HG02852 (cell line): ENCODE measurements around the gene ASIP.
"Not testable (repeated sequence)": the region's sequence is repeated elsewhere in the genome, so short reads cannot be mapped to it uniquely, and the experiment has no call there.

Source experiments
- ATAC-seq: cut with Tn5 transposase; IDR thresholded peaks from one replicate; pipeline ENCODE4 v1.9.1; 2021; ENCODE audit warnings: mild to moderate bottlenecking, moderate library complexity; ENCODE audit not compliant: unreplicated experiment

ASIP gene, protein sequence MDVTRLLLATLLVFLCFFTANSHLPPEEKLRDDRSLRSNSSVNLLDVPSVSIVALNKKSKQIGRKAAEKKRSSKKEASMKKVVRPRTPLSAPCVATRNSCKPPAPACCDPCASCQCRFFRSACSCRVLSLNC

DNA sequence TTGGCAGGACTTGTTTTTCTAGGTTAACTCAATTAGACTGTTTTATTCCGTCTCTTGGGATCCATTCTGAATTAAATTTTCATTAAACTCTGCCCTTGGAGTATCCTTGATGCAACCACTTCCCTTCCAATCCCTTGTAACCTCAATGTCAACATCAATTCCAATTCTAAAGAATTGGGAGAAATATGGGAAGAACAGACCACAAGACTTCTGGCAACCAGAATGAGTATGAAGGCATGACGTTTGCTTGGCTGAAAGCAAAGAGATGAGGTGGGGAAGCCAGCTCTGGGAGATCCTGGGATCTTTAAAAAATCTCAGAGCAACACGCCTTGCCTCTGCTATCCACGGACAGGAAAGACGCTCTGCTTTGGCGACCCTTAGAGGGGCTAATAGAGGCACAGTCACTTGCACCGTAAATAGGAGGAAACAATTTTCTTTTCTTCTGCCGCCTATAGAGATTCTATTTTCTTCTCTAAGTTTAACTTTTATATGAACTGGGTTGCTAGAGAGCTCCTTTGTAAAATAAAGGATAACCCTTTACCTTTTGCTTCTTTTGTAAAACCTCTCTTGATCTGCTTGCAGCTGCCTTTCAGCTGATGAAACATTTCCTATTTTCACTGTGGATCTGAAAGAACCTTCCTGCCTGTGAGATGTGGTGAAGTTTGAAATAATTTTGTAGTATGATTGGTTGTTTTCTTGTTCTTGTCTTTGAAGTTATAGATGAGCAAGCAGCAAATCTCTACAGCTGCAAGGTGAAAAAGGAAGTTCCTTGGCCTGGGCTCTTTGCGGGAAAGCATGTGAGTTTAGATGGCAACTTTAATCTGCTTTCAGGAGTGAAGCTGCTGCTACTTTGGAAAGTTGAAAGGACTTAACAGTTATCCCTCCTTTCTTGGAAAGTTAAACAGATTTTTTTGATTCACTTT, at the start of gene ASIP:
Gene ASIP (plus strand): TSS at position 731 of the 923 bp plus-strand sequence. CDS start 18,952 bp downstream, outside the sequence.
- no peak for ATAC-seq

DNA sequence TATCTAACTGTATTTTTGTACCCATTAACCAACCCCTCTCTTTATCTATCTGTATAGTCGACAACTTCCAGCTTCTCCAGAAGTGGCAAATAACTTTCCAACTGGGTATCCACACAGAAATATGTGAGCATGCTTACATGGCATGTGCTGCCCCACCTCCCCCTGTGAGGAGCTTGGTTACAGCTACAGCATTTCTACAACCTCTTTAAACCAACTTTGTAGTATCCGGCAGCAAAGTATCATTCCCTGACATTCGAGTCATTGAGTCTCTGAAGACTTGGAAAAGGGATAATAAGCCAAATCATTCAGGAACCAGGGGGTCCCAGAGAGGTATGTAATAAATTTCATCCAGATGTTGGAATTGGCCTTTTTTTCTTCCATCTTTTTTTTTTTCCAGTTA, 48.2 kb upstream of the ASIP start:
- no peak for ATAC-seq

DNA sequence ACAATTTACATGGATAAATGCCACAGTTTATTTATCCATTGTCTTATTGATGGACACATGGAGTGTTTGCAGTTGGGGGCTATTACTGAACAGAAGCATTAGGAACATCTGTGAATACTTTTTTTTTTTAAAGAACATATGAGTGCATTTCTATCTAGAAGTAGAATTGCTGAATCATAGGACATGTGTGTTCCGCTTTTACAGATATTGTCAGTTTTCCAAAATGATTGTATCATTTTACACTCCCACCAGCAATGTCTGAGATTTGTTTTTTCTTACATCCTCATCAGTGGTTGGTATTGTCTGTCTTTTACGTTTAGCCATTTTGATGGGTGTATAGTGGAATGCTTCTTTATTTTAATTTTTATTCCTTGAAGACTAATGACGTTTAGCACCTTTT, 42.0 kb upstream of the ASIP start:
- ATAC-seq, result no peak

DNA sequence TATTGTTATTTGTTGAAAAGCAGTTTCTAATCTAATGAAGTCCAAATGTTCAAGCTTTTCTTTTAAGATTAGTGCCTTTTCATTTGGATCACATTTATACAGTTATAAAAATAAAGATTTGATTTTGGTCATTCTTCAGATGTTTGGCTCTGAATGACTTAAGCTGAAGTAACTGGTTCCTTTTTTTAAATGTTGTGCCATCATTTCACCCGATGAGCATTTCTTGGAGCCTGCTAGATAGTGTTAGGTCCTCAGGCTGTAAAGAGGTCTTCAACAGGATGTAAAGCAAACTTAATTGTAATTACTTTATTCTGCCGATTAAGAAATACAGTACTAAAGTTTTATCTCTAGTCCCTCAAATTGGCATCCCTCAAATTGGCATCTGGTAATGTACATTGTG, 41.2 kb upstream of the ASIP start:
- ATAC-seq, result no peak

DNA sequence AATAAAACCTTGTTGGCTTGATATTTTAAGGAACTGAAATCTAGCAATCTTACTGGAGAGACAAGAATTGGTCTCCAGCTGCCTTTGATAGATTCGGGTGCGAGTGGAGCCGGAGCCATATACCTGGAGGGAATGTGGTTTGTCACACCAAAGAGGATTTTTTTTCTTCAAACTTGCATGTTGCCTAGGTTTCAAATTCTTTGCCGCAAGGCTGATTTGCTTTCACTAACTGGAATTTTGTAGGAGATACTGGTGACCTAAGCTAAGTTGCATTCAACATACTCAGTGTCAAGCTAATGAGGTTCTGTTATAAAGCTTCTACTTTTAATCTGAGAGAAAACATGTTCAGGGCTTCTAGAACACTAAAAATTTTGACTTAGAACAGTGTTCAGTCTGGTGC, 39.7 kb upstream of the ASIP start:
- no peak for ATAC-seq

DNA sequence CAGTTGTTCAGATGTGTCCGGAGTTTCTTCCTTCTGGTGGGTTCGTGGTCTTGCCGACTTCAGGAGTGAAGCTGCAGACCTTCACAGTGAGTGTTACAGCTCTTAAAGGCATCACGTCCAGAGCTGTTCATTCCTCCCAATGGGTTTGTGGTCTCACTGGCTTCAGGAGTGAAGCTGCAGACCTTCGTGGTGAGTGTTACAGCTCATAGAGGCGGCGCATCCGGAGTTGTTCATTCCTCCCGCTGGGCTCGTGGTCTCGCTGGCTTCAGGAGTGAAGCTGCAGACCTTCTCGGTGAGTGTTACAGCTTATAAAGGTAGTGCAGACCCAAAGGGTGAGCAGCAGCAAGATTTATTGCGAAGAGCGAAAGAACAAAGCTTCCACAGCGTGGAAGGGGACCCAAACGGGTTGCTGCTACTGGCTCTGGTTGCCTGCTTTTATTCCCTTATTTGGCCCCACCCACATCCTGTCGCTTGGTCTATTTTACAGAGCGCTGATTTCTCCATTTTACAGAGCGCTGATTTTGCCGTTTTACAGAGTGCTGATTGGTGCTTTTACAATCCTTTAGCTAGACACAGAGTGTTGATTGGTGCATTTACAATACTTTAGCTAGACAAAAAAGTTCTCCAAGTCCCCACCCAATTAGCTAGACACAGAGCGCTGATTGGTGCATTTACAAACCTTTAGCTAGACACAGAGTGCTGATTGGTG, 35.9 kb upstream of the ASIP start:
- ATAC-seq, result not testable (repeated sequence)

DNA sequence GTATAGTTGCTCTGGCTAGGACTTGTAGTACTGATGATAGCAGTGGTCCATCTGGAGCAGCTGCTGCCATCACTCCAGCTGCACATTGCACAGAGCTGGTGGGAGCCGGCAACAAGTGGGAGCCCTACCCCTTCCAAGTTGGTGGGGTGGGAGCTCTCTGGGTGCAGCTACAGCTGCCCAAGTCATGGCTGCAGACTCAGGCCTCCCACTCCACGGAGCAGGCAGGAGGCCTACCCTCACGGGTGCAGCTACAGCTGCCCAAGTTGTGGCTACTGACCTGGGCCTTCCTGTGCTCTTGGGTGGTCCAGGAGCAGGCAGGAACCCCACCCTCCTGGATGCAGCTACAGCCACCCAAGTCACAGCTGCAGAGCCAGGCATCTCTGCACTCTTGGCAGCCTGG, 32.1 kb upstream of the ASIP start:
- ATAC-seq, result no peak

DNA sequence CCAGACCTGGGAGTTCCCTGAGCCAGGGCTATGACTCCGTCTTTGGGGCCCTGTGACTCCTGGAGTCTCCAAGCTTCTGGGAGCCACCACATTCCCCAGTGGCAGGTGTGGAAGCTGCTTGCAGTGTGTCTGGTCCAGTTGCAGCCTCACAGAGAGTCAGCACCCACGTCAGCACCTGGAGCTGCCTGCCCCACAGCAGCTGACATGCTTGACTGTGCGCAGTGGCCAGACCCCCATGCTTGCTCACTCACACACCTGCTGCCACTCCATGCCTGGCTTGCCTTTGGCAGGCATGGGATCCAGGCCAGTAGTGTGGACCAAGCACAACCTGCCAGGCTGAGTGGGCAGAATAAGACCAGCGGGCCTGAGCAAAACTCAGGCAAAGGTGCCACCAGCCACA, 31.0 kb upstream of the ASIP start:
- no peak for ATAC-seq

DNA sequence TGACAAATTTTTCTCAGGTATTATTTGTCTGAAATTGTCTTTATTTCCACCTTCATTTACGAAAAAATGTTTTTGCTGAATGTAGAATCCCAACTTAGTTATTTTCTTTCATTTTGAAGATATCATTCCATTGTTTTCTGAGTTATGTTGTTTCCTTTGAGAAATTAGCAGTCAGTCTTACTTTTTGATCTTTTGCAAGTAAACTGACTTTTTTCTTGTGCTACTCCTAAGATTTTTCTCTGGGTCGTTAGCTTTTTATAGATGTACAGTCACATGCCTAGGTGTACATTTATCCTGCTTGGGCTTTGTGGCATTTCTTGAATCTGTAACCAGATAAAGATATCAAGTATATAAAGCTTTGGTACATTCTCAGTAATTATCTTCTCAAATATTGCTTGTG, 29.6 kb upstream of the ASIP start:
- no peak for ATAC-seq

DNA sequence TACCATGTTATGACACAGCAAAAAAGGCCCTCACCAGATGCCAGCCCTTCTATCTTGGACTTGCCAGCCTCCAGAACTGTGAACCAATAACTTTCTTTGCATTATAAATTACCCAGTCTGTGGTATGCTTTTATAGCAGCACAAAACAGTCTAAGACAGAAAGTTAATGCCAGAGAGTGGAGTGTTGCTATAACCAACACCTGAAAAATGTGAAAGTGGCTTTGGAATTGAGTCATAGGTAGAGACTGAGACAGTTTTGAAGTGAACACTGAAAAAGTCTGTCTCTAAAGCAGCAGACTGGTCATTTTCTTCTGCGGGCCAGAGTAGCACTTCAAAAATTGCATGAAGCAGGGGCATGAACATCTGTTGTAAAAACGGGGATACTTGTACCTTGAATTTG, 28.0 kb upstream of the ASIP start:
- no peak for ATAC-seq

DNA sequence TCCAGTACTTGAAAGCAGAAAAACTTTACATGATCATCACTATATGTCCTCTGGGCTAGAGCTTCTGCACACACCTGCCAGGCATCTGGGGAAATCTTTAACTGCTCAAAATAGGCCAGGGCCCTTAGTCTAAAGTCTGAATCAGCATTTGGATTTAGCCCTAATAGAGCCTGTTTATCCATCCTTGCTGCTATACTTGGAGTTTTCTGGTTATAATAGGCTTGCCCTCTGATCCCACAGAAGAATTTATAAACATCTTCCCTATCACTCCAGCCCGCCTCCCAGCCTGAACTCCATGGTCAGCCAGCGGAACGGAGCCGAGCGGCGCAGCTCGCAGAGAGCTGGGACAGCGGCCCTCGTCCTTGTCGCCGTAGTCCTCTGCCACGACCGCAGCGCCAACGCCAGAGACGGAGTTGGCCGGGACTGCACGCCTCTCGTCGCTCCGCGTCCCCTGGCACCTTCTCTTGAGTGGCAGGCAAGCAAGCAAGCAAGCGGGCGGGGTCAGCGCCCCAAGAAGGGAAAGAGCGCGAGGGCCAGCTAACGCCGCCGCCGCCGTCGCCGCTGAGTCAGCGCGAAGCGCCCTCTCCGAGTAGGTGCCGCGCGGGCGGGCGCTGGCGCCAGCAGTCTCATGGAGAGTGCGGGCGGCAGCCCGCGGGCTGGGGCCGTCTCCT, 25.4 kb upstream of the ASIP start:
- no peak for ATAC-seq

DNA sequence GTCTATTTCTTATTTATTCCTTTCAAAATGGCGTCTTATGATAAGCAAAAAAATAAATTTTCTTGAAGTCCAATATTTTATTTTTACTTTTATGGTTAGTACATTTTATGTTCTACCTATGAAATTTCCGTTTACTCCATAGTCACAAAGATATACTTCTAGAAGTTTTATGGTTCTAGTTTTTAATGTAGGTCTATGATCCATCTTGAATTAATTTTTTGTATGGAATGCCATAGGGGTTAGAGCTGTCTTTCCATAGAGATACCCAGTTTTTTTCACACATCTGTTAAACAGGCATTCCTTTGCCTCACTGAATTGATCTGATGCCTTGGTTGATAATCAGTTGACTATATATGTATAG, 24.9 kb upstream of the ASIP start:
- ATAC-seq, result no peak

DNA sequence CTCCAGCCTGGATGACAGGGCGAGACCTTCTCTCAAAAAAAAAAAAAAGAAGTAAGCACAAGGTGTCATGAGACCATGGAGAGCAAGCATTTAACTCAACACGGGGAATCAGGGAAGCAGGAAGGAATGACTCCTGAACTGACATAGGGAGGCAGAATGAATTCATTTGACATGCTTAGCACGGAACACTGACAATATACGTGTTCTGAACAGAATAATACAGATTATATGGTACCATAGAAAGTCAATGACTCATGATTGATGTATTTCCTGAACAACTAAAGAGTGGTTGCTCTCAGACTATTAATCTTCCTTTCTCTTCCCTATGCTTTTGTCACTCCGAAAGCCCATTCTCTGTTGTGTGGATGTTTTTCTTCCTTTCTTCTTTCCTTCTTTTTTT, 20.7 kb upstream of the ASIP start:
- no peak for ATAC-seq

DNA sequence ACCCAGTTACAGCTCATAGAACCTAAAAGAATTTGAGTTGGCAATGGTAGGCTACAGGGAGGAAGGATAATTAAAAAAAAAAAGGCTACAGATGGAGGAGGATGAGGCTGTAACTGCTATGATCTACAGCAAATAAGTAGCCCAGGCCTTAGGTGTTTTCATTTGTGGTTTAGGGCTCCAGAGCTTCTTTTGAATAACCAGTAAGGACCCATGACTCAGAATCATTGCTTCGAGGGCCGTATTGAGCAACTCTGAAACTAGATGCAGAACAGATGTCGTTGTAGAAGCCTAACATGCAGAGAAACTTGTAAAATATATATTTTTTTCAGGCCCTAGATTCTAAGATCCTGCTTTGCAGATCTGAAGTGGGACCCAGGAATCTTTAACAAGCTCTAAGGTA, 19.0 kb upstream of the ASIP start:
- no peak for ATAC-seq

DNA sequence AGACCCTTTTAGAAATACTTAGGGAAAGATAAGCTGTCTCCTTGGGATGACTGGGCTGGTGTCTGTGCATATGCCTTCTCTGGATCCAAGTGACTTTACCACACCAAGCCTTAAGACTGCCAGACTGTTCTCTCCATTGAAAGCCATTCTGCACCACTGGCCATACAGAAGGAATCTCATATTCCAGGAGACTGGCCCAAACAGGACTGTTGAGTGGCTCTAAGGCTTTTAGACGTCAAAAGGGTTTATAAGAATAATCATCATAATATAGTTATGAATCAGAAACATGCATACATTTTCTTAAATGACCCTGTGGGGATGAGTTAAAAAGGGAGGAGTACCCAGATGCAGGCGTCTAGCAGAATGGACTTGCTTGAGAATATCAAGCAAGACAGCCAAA, 17.0 kb upstream of the ASIP start:
- not testable (repeated sequence) for ATAC-seq

DNA sequence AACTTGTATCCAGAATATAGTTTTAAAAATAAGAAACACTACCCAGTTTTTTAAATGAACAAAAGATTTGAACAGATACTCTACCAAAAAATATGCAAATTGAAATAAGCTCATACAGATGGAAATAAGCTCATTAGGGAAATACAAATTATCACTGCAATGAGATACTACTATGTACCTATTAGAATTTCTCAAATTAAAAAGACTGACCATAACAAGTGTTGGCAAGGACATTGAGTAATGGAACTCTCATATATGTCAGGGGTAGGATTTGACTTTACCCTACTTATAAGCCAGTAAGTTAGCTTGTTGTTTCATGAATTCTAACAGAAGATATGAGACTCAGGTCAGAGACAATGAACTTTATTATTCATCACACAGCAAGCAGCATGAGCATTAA, 9.6 kb upstream of the ASIP start:
- no peak for ATAC-seq

DNA sequence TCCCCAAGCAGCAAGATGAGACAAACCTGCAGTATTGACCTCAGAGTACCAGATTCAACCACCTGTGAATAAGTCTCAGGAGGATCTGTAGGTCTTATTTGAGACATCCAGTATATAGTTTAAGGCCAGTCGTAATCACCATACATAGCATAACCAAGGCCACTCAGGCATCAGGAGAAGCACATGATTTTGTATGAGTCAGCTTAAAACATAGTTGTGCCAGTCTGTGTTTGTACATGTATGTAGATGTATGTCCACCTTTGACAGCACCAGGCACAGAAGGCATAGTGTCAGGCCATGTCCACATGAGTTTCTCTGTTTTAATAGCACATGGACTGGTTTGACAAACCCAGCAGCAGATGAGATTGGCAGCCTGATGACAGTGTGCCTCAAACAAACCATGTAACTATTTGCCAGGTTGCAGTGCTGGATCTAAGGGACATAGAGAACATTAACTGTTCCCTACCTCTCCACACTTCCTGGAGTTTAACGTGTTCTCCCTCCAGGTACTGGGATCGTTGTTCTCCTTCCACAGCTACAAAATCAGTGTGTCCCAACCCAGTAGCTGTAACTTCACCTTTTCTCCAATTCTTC, 8.6 kb upstream of the ASIP start:
- no peak for ATAC-seq

DNA sequence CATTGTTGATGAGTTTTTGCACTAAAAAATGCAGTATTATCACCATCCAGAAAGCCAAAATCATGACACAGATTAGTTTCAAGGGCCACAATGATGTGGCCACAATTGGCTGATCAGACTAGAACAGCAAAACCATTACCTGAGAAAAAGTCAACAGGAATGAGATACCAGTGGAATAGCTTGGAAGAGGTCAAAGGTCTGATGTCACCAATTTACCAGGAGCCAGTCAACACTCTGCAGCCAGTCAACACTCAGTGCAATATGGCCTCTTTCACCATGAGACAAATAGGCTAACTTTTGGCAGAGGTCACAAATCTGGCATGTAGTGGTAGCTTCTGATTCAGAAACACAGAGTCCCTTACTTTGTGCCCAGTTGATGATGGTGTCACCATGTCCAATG, 7.5 kb upstream of the ASIP start:
- no peak for ATAC-seq

DNA sequence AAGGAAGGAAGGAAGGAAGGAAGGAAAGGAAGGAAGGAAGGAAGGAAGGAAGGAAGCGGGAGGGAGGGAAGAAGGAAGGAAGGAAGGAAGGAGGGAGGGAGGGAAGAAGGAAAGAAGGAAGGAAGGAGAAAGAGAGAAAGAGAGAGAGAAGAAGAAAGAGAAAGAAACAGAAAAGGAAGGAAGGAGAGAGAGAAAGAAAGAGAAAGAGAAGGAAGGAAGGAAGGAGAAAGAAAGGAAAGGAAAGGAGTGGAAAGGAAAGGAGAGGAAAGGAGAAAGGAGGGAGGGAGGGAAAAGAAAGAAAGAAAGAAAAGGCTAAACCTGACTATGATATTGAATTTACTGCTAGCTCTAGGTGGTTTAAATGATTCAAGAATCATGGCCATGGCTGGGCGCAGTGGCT, 5.3 kb upstream of the ASIP start:
- no peak for ATAC-seq

DNA sequence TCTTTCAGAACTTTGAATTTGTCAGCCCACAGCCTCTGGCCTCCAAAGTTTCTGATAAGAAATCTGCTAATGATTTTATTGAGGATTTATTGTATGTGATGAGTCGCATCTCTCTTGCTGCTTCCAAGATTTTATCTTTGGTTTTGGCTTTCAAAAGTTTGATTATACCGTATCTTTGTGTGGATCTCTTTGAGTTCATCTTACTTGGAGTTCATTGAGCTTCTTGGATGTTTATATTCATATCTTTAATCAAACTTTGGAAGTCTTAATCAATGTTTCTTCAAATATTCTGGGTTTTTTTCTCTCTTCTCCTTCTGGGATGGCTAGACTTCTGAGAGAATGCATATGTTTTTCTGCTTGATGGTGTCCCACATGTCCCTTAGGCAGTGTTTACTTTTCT, 3.3 kb upstream of the ASIP start:
- no peak for ATAC-seq

DNA sequence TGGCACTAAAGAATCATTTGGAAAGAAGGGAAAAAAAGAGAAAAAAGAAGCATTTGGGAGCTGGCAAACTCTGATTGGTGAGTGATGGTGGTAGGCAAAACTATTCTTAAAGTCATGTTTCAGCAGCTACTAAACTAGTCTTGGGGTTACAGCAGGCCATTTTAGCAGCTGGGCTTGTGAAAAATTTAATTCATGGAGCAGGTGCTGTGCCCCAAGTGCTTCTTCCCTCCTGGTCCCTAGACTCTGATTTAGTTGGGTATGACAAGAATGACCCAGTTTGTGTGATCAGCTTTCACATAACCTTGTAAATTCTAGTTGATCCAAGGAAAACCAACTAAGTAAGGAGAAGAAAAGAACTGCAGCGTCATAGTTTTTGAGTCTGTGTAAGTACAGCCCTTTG, 1.1 kb upstream of the ASIP start:
- ATAC-seq, result no peak
